Stimulated activated CD8-positive, alpha-beta memory T cell treated with anti-CD3 and anti-CD28 coated beads, Interleukin-12 subunit alpha, Interleukin-12 subunit beta, amount 100 ng/mL, for 1 hour (primary cell): ENCODE measurements around the gene IGFBP2.

Experiments
- DNase-seq: peaks from one replicate; pipeline ENCODE4 v3.0.0-alpha.2; 2020; ENCODE audit warnings: low read depth

IGFBP2 gene

GRCh38 chr2:216702756-216703155, 69.5 kb downstream of the IGFBP2 start:
- DNase-seq = no peak

- no peak for DNase-seq
Observed at GRCh38 chr2:216710551-216711301, 77.5 kb downstream of the IGFBP2 start.

GRCh38 chr2:216711348-216711747, 78.1 kb downstream of the IGFBP2 start:
- no peak for DNase-seq

- no peak for DNase-seq
Observed at GRCh38 chr2:216713691-216714336, 80.6 kb downstream of the IGFBP2 start.
